Endothelial cell of coronary artery (primary cell): ENCODE results near the gene PRCC. TPM values are rescaled to one million over a fixed set of nuclear protein-coding genes. Genes with fewer than 3 reads are reported as not detected.

ENCODE experiments used
- total RNA-seq: library from RNA; depleted of rRNA; stranded (reverse); fragments of >200 nt; gene quantifications from 2 replicates; pipeline ENCODE4 v1.2.3, GENCODE V29; 2014

The PRCC gene, protein sequence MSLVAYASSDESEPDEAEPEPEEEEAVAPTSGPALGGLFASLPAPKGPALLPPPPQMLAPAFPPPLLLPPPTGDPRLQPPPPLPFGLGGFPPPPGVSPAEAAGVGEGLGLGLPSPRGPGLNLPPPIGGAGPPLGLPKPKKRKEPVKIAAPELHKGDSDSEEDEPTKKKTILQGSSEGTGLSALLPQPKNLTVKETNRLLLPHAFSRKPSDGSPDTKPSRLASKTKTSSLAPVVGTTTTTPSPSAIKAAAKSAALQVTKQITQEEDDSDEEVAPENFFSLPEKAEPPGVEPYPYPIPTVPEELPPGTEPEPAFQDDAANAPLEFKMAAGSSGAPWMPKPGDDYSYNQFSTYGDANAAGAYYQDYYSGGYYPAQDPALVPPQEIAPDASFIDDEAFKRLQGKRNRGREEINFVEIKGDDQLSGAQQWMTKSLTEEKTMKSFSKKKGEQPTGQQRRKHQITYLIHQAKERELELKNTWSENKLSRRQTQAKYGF
- total RNA-seq = 12.5 and 14.5 TPM in 2 replicates

DNA sequence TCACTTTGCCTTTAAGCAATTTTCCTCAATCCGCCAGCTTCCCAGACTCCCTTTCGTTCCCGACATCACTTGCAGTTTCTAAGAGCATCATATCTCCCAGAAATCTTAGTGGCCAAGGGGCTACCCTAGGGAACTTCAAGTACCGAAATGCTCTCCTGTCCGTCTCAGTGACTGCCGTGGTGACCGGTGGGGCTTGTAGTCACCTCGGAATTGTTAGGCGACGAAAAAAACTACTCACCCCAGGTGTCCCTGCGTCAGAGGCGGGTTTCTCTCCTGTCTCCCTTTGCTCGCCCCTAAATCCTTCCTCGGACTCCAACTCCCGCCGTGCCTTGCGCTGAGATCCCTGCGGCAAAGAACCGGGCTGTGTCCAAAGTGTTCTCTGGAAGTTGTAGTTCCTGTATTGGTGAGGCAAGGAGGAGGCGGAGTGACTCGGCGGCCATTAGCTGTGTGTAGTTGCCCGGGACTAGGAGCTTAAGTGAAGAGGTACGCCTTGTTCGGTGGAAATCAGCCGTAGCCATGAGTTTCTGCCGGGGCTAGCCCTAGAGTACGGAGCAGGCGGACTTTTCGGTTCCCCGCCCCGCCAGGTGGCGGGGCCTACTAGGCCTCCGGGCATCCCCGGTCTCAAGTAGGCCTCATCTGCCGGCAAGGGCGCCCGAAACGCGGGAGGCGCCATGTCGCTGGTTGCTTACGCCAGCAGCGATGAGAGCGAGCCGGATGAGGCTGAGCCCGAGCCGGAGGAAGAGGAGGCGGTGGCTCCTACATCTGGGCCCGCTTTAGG is at the start of gene PRCC:
TSS of gene PRCC (plus strand) at position 435 of the 778 bp plus-strand sequence. CDS start at position 672, 237 bp downstream.

DNA sequence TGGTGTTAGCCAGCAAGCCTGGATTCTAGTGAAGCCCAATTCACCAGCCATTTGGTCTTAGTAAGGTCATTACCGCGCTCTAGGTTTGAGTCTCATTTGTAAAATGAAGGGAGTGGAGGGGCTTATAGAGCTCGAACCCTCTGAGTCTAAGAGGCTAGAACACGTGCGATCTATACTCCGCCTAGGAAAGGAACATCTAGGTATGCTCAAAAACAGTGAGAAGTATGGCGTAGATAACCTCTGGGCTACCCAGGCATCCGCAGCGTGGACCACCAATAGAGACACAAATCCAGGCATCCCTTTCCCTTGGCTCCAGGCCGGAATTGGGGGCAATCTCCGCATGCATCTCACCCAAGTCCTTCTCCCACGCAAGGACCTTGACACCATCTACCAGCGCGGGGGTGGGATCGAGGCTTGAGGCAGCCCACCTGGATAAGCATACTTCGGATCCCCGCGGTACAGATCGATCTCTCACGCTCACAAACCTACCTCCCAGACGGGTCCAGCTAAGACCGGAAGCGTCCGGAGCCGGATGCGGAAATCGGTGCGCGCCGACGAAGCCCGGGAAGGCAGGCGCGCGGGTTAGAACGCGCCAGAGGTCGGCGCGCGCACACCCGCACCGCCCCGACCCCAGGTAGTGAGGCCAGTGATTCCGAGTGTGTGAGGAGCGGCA is 39.3 kb upstream of the PRCC start, which contains the start of gene METTL25B:
TSS of gene METTL25B (plus strand) at position 544 of the 673 bp plus-strand sequence. CDS start 636 bp downstream, outside the sequence.

DNA sequence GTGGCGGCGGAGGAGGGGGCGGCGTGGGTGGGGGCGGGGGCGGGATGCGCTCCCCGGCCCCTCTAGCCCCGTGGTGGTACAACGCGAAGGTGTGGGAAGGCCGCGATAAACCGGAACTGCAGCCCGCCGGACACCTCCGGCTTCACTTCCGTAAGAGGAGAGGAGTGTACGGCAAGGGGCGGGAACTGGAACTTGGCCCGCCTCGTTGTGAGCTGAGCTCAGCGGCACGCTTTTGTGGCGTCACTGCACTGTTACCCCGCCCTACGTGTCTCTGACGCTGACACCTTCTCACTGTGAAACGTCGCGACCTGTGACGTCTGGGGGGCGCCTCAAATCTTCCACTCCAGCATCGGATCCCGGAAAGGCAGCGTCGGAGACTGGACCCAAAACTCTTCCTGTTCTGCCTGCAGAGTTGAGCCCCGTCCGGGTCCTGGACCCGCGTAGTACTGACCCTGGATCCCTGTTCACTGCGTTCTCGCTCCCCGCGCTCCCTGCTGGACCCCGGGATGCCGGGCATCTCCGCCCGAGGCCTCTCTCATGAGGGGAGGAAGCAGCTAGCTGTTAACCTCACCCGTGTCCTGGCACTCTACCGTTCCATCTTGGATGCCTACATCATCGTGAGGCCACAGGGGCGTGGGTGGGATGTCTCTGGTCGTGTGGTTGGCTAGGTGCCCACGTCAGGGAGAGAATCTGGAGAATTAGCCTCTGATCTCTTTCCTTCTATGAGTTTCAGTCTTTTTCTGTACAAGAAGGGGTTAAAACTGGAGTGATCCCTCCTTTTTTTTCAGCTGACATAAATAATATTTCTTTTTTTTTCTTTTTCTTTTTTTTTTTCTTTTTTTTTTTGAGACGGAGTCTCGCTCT is 38.5 kb upstream of the PRCC start, which contains the start of gene ISG20L2:
TSS of gene ISG20L2 (minus strand) at position 168 of the 864 bp plus-strand sequence. CDS start 1,114 bp downstream, outside the sequence.

DNA sequence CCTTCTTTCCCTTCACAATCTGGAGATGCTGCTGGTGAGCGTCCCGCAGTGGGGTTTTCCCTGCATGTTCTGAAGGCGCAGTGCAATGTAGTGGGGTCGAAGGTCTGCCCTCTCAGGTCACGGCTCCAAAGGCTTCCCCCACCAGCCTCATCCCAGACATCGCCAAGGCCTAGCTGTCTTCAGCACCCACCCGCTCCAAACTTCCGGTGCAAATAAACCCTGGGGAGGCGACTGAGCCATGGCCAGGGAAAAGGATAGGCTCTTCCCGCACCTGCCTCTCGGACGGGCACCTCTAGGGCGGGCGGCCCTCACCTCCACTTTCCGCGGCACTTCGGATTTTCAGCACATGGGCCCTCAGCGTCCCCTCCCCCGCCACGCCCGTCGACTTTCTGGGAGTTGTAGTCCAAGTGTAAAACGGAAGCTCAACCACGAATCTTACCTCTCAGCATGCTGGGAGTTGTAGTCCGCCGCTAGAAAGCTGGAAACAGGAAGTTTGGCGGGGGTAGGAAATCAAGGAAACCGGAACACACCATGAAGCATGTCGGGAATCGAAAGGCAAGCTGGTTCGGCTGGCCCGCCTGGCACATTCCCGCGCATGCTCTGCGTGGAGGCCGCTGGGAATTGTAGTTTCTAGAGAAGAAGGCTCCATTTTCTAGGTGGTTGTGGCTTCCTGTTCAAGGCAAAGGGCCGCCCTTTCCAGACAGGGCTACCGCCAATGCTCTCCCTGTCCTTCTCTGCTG is 26.4 kb upstream of the PRCC start, which contains the start of gene MRPL24:
TSS of gene MRPL24 (minus strand) at position 348 of the 740 bp plus-strand sequence. CDS start 2,384 bp downstream, outside the sequence.

DNA sequence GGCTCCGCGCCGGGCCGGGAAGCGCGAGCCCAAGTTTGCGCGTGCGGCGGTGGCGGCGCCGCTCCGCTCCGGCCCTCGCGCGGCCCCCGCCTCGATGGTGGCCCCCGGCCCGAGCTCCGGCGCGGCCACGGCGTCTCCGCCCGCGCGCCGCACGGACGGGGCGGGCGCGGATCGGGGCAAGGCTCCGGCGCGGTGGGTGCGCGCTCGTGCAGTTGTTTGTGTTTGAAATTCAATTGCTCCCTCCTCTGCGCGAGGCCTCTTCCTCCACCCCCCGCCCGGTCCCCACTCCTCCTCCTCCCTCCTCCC is 15.9 kb upstream of the PRCC start, which contains the start of gene HDGF:
TSS of gene HDGF (minus strand) at position 225 of the 306 bp plus-strand sequence. CDS start 246 bp downstream, outside the sequence.

DNA sequence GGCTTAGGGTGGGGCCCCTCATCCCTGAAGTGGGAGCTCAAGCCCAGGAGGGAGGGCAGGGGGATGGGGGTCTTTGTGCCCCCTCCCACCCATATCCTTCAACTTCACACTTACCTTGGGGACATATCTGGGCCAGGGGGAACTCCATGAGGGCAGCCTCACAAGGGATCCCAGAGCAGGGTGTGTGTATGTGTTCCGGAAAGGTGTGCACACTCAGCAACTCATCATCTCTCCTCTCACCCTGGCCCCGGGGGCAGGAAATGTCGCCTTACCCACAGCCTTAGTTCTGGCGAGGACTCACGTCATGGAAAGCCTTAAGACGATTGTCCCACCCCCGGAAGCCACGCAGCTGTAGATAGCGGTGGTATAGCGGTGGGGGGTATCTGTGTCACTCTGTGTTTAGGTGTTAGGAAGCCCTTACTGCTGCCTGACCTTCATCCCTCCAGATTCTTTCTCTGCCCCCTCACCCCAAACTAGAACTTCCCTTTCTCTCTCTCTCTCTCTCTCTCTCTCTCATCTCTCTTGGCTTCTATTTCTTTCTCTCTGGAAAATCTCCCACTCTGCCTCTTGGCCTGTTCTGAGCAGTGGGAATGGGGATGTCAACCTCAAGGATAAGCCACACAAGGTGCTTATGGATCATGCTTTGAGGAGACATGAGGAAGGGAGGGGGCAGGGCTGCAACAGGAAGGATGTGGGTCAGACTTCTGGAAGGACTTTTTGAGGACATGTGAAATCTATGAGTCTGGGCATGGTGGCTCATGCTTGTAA is 49.4 kb downstream of the PRCC start, which contains the start of gene SH2D2A:
TSS of gene SH2D2A (minus strand) at position 288 of the 768 bp plus-strand sequence. CDS start at position 148, 140 bp downstream.

Other genes with a start within 250 kb of the PRCC start
- 8.9 and 16.7 TPM in 2 replicates for gene IQGAP3, start 195.0 kb upstream of the PRCC start, total RNA-seq
- gene TTC24, start 187.8 kb upstream of the PRCC start, total RNA-seq = not detected in 2 replicates
- gene NAXE, start 175.8 kb upstream of the PRCC start, total RNA-seq = 69.4 and 102 TPM in 2 replicates
- gene GPATCH4, start 166.1 kb upstream of the PRCC start, total RNA-seq = 19.8 and 22.2 TPM in 2 replicates
- gene HAPLN2, start 148.1 kb upstream of the PRCC start, total RNA-seq = not detected in 2 replicates
- gene BCAN, start 125.4 kb upstream of the PRCC start, total RNA-seq = not detected in 2 replicates
- gene NES, start 90.1 kb upstream of the PRCC start, total RNA-seq = 127 and 255 TPM in 2 replicates
- 0.09 TPM in 2 replicates for gene CRABP2, start 62.0 kb upstream of the PRCC start, total RNA-seq
- 5.8 and 9.7 TPM in 2 replicates for gene METTL25B, start 39.1 kb upstream of the PRCC start, total RNA-seq
- 8.2 and 8.6 TPM in 2 replicates for gene ISG20L2, start 38.8 kb upstream of the PRCC start, total RNA-seq
- gene MRPL24, start 26.4 kb upstream of the PRCC start, total RNA-seq = 60.2 and 62.1 TPM in 2 replicates
- 171 and 213 TPM in 2 replicates for gene HDGF, start 15.9 kb upstream of the PRCC start, total RNA-seq
- gene SH2D2A, start 49.3 kb downstream of the PRCC start, total RNA-seq = 0.09 and 0.19 TPM in 2 replicates
- gene INSRR, start 91.6 kb downstream of the PRCC start, total RNA-seq = not detected in 2 replicates
- gene NTRK1, start 93.3 kb downstream of the PRCC start, total RNA-seq = not detected in 2 replicates
- 11.5 and 23.2 TPM in 2 replicates for gene PEAR1, start 126.2 kb downstream of the PRCC start, total RNA-seq
- 0.36 TPM in 1 of 2 replicates, not detected in the other for gene LRRC71, start 153.1 kb downstream of the PRCC start, total RNA-seq